ENCODE data around the gene NRG4.

DNA sequence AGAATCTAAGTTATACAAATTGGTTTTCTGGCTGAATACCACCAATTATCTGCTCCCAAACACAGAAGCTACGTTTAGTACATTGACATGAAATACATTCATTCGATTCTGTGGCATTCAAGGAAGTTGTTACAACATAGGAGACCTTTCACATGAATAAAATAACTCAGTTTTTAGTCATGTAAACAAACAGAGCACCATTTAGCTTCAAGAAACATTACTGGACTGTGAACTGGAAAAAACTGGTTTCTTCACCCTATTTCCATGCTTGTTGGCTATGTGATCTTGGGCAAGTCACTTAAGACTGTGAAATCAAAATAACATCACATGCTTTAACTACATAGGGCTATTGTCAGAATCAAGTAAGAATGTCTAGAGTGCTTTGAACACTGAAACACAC lies 46.2 kb downstream of the NRG4 start:
- TF ChIP-seq POLR2A (IDR thresholded peaks at IDR 0.05) (no peak), POLR2AphosphoS5 (IDR thresholded peaks at IDR 0.05) (no peak), EP300 (IDR thresholded peaks at IDR 0.05; ENCODE audit: low read depth) (no peak)
- TF ChIP-seq, protein P1, sequence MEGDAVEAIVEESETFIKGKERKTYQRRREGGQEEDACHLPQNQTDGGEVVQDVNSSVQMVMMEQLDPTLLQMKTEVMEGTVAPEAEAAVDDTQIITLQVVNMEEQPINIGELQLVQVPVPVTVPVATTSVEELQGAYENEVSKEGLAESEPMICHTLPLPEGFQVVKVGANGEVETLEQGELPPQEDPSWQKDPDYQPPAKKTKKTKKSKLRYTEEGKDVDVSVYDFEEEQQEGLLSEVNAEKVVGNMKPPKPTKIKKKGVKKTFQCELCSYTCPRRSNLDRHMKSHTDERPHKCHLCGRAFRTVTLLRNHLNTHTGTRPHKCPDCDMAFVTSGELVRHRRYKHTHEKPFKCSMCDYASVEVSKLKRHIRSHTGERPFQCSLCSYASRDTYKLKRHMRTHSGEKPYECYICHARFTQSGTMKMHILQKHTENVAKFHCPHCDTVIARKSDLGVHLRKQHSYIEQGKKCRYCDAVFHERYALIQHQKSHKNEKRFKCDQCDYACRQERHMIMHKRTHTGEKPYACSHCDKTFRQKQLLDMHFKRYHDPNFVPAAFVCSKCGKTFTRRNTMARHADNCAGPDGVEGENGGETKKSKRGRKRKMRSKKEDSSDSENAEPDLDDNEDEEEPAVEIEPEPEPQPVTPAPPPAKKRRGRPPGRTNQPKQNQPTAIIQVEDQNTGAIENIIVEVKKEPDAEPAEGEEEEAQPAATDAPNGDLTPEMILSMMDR (IDR thresholded peaks at IDR 0.05): no peak

All from transverse colon (tissue), 4 donors.